Measurements from ENCODE around the gene RNF152. TPM values are rescaled to one million over a fixed set of nuclear protein-coding genes. Genes with fewer than 3 reads are reported as not detected.

Gene RNF152
- total and polyA plus RNA-seq, 2 of the 13 experiments (the other 11 are each of a cell fraction or from before 2014, with no cell fraction given) = 0.04 TPM; not detected in 1

DNA sequence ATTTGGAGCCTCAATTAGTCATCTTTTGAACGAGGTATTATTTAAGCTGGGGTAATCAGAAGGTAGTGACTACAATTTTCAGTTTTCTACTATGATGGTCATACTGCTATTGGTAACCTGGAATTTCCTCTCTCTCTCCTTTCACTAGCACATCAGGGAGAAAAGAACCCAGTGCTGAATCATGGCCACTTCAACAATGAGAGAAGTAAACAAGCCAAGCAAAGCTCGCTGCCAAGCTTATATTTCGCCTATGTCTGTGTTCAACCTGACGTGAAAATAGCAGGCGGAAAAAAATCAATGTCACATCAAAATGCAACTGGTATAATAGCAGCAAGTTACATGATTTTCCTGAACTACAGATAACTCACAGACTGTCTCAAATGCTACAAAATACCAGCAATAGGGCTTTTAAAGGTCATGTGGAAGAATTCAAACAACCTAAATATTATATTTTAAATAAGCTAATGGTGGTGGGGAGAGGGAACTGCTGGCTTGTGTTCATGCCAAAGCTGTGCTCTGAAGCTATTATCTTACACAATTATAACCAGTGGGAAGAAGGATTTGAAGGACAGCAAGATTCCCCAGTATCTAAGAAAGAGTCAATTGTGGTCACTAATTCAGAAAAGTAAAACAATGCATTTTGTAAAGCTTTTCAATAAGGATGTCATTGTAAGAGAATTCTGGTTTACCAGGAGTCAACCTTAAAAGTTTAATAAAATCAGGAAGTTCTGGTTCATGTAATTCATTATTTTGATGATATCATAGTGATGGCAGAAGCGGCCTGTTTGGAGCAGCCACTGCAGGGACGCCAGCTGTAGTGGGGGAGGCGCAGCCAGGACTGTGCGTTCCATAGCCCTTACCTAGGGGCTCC lies 38.0 kb downstream of the RNF152 start (continued):
- no peak for TF ChIP-seq CREM (IDR thresholded peaks at IDR 0.05)
- no peak for TF ChIP-seq CREM (CRISPR knock-in tag; IDR thresholded peaks at IDR 0.05)
- no peak for TF ChIP-seq ZKSCAN1 (IDR thresholded peaks at IDR 0.05; ENCODE audit: low read length)

DNA sequence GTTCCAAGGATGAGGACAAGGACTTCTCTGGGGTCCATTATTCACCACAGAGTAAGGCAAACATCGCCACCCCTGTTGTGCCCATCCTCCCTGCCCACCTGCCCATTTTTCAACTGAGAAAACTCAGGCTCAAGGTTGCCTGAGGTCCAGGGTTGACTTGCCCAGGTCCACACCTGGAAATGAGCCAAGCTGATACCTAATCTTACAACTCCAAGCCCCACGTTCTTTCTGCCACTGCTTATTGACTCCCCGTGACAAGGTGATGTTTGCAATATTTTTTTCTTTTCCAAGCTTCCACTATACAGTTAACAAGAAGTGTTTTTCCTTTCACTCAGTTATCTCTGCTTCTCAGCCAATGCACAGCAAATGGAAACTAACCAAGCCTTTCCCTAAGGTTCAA lies 39.0 kb downstream of the RNF152 start:
- intact Hi-C loops (cut with micrococcal nuclease; ENCODE audit: unreplicated experiment) (no loop called here), in situ Hi-C loops (cut with HindIII; ENCODE audit: extremely low pct_ligation_motif_present, low pct_unique_long_range_greater_than_20kb) (no loop called here)
- DNase-seq (ENCODE audit: low spot score) (no peak), FAIRE-seq (no peak), ATAC-seq (no peak)
- Histone ChIP-seq H3K4me2 (ENCODE audit: low read depth, low read length) (no peak overlapping the region), H2AFZ (ENCODE audit: low read length) (no peak overlapping the region), H3K9ac (ENCODE audit: insufficient read depth, low read depth, low read length) (no peak overlapping the region), H3K79me2 (ENCODE audit: insufficient read depth, low read length) (no peaks in the 10 kb centered on the region), H4K20me1 (ENCODE audit: insufficient read depth, low read length) (no peaks in the 10 kb centered on the region), H3K9me3 (ENCODE audit: low read length) (no peaks in the 10 kb centered on the region), H3K27ac (ENCODE audit: extremely low read length, insufficient read depth, low read length) (no peak overlapping the region), H3K27me3 (ENCODE audit: control insufficient read depth in 1 of 2, insufficient read depth in 2 of 2, low read length in 2 of 2) (no peaks in the 10 kb centered on the region), H3K4me1 (ENCODE audit: insufficient read depth, low read length) (no peaks in the 10 kb centered on the region), H3K4me3 (replicated peaks in 1 of 3; ENCODE audit: insufficient read depth in 1 of 3, low read depth in 2 of 3, low read length in 3 of 3) (no peak overlapping the region), H3K36me3 (replicated peaks in 1 of 2; ENCODE audit: control insufficient read depth in 1 of 2, insufficient read depth in 2 of 2, low read length in 2 of 2) (no peaks in the 10 kb centered on the region)
- no TSS peak for BruUV-seq (replicated peaks)
- ChIA-PET POLR2A (no interaction called here), CTCF (ENCODE audit: low intra/inter-chr PET ratio, low total read pairs) (no interaction called here)
- TF ChIP-seq ATRX (CRISPR knock-in tag; IDR thresholded peaks at IDR 0.05; ENCODE audit: borderline replicate concordance) = no peak
- no peak for TF ChIP-seq ZBTB7B (CRISPR knock-in tag; IDR thresholded peaks at IDR 0.05)
- TF ChIP-seq ZNF451 (CRISPR knock-in tag; IDR thresholded peaks at IDR 0.05) = no peak
- TF ChIP-seq ZNF501 (CRISPR knock-in tag; IDR thresholded peaks at IDR 0.05) = no peak
- TF ChIP-seq MED1 (CRISPR knock-in tag; IDR thresholded peaks at IDR 0.05) = no peak
- TF ChIP-seq GATAD1 (CRISPR knock-in tag; IDR thresholded peaks at IDR 0.05) = no peak
- TF ChIP-seq, protein P1, sequence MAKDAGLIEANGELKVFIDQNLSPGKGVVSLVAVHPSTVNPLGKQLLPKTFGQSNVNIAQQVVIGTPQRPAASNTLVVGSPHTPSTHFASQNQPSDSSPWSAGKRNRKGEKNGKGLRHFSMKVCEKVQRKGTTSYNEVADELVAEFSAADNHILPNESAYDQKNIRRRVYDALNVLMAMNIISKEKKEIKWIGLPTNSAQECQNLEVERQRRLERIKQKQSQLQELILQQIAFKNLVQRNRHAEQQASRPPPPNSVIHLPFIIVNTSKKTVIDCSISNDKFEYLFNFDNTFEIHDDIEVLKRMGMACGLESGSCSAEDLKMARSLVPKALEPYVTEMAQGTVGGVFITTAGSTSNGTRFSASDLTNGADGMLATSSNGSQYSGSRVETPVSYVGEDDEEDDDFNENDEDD (CRISPR knock-in tag; IDR thresholded peaks at IDR 0.05; ENCODE audit: borderline replicate concordance) = no peak
- no peak for TF ChIP-seq ZNF296 (CRISPR knock-in tag; conservative IDR thresholded peaks at IDR 0.05)
- TF ChIP-seq ZSCAN22 (CRISPR knock-in tag; IDR thresholded peaks at IDR 0.05) = no peak
- no peak for TF ChIP-seq HOXA3 (CRISPR knock-in tag; IDR thresholded peaks at IDR 0.05)
- no peak for TF ChIP-seq ARNT2 (CRISPR knock-in tag; IDR thresholded peaks at IDR 0.05; ENCODE audit: low read depth)
- no peak for TF ChIP-seq ZNF780A (CRISPR knock-in tag; IDR thresholded peaks at IDR 0.05)
- TF ChIP-seq DMAP1 (CRISPR knock-in tag; IDR thresholded peaks at IDR 0.05) = no peak
- WGBS (ENCODE audit: low lambda C conversion rate) = 7% methylated on average over 3 of the region's 3 CpGs
